Right ventricle myocardium inferior (tissue), 1 donor: ENCODE data around the gene PRR20G. TPM values are rescaled to one million over a fixed set of nuclear protein-coding genes. Genes with fewer than 3 reads are reported as not detected.
"Not testable (repeated sequence)": the region's sequence is repeated elsewhere in the genome, so short reads cannot be mapped to it uniquely, and the experiment has no call there.

Experiments used
- ATAC-seq: fragments of 200-7000 bp; cut with Tn5 transposase; one replicate; pipeline ENCODE4 v1.9.1; 2020; ENCODE audit warnings: mild to moderate bottlenecking, moderate library complexity
- DNase-seq: peaks from one replicate; pipeline ENCODE4 v3.0.0; 2021; ENCODE audit errors: missing footprints
- intact Hi-C: fragments of 100-400 bp; cut with DNase I; formaldehyde crosslinking; loops from one replicate; pipeline ENCODE4 v1.11.0; 2022
- total RNA-seq: library from RNA; stranded (reverse); fragmentation: NEBNext Ultra II Directional; extraction: Animal tissue kit (Norgen Biotek cat#: 25700); gene quantifications from one replicate; pipeline ENCODE4 v1.2.1, GENCODE V29; 2021
- donor health status: DM: no; HTN: yes; CAD: no; lungs with severe emphysema.

Gene PRR20G
- total RNA-seq, 1 donor from 2014 or later: not detected

DNA sequence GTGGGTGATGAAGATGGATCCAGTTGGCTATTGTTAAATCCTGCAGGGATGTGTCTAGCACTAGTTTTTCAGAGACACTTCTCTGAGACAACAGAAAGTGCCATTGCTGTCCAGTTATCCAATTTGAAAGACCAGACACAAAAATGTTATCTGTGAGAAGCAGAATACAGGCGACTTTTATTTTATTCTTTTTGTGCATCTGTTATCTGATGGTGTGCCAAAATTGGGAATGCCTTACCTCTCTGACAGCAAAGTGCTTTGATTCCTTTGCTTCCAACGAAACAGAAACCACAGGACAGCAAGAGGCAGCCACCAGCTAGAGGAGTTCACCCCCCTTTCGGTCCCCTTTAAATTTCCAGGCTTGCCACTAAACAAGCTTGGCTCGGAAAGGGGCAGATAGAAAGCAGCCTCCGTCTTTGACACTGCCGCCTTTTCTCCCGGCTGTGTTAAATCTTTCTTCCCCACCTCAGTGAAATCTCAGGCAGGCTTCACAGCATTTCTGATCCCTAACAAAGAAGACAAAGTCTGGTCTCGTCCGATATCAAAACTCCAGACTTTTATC is 17.7 kb upstream of the PRR20G start:
- DNase-seq: no peak
- ATAC-seq: no peak
- intact Hi-C loops: no loop called here

DNA sequence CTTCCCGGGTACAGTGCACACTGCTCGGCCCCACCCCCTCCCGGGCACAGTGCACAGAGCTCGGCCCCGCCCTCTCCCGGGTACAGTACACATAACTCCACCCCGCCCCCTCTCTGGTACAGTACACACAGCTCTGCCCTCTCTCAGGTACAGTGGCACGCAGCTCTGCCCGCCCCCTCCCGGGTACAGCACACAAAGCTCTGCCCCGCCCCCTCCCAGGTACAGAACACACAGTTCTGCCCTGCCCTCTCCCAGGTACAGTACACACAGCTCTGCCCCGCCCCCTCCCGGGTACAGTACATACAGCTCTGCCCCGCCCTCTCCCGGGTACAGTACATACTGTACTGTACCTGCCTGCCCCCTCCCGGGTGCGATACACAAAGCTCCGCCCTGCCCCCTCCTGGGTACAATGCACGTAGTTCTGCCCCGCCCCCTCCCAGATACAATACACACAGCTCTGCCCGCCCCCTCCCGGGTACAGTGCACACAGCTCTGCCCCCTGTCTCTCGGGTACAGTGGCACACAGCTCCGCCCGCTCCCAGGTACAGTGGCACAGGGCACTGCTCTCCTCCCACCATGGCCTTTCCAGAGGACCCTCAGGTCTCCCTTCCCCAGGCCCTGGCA is 16.4 kb upstream of the PRR20G start:
- ATAC-seq: no peak
- intact Hi-C loops: no loop called here

DNA sequence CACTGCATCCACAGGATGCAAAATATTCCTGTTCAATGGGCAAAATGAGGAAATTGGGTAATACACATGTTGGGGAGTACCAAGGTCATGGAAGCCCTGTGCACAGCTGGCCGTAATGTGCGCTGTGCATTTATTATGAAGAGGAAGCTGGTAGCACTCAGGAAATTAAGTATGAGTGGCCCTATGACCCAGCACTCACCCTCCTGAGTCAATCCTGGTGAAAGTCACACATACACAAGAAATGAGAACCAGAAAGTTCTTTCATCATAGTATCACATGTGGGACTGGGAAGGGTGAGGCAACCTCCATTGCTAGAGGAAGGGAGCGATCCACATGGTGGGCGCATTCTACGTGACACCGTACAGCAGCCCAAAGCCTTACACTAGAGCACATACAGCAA is 11.4 kb upstream of the PRR20G start:
- DNase-seq (no peak), ATAC-seq (peak; percentile 60)
- intact Hi-C loops: no loop called here

More for the DNA sequence above, 16.4 kb upstream of the PRR20G start:
- DNase-seq: no peak

DNA sequence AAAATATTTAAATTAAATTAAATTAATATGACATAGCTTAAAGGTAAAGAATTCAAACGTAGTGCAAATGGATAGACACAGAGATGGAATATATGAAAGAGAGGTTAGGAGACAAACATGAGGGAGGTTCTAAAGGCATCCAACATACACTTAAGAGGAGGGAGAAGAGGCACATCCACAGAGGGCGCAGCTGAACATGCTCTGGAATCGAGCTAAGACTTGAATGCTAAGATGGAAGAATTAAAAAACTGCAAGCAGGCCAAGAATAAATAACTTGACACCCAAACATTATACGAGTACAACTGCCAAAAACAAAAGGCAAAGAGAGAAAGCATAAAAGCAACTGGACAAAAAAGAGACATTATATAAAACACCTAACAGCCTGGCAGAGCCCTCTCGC is 9.1 kb upstream of the PRR20G start:
- intact Hi-C loops: no loop called here
- ATAC-seq: no peak
- no peak for DNase-seq

DNA sequence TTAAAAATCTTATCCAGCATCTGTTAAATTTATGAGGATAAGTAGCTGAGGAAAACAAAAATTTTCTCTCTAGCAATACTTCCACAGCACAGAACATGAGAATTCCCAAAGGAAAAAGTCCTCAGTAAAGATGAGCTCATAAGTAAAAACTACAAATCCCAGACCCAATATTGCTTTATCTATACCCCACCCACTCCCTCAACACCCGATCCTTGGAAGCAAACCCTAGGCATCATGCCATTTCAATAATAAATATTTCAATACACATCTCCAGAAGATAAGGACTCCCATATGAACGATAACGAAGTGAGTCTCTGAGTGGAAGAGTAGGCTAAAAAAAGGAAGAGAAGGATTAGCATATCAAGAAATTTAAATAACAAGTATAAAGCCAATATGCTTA is 8.3 kb upstream of the PRR20G start:
- no peak for DNase-seq
- no peak for ATAC-seq
- intact Hi-C loops: no loop called here

DNA sequence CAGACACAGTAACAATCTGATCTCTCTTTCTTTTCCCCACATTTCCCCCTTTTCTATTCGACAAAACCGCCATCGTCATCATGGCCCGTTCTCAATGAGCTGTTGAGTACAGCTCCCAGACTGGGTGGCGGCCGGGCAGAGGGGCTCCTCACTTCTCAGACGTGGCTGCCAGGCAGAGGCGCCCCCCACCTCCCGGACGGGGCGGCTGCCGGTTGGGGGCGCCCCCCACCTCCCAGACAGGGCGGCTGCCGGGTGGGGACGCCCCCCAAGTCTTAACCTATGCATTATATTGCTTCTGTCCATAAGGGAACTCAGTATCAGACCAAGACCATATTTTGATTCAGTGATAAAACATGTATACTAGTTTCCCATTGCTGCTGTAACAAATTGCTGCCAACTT is 5.8 kb upstream of the PRR20G start:
- DNase-seq, ATAC-seq, intact Hi-C loops: not testable (repeated sequence)

DNA sequence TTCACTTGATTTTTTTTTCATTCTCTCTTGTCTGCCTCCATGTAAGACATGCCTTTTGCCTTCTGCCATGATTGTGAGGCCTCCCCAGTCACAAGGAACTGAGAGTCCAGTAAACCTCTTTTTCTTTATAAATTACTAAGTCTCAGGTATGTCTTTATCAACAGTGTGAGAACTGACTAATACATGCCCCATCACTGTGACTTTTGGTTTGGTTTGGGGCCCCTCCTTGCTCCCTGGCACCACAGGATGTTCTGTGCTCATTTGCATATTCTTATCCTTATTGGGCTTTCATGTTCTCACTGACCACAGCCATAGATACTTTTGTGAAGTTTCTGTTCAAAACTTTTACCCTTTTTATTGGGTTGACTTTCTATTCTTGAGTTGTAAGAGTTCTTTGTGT is 3.8 kb upstream of the PRR20G start:
- ATAC-seq: no peak
- intact Hi-C loops: no loop called here

DNA sequence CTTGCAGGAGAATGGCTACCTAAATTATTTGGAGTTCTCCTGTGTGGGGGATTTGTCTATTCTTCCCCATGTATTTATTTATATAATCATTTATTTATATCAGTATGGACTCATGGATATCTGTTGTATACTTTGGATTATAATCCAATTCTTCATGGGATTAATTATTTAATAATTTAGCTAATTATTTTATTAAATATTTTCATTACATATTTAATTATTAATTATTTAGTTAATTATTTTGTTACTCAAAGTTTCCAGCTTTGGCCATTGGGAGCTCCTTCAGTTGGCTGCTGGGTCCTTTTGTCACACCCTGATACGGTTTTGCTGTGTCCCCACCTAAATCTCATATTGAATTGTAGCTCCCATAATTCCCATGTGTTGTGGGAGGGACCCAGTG is 3.3 kb upstream of the PRR20G start:
- ATAC-seq (no peak), DNase-seq (no peak)
- intact Hi-C loops: no loop called here

More for the DNA sequence above, 3.8 kb upstream of the PRR20G start:
- DNase-seq: no peak

DNA sequence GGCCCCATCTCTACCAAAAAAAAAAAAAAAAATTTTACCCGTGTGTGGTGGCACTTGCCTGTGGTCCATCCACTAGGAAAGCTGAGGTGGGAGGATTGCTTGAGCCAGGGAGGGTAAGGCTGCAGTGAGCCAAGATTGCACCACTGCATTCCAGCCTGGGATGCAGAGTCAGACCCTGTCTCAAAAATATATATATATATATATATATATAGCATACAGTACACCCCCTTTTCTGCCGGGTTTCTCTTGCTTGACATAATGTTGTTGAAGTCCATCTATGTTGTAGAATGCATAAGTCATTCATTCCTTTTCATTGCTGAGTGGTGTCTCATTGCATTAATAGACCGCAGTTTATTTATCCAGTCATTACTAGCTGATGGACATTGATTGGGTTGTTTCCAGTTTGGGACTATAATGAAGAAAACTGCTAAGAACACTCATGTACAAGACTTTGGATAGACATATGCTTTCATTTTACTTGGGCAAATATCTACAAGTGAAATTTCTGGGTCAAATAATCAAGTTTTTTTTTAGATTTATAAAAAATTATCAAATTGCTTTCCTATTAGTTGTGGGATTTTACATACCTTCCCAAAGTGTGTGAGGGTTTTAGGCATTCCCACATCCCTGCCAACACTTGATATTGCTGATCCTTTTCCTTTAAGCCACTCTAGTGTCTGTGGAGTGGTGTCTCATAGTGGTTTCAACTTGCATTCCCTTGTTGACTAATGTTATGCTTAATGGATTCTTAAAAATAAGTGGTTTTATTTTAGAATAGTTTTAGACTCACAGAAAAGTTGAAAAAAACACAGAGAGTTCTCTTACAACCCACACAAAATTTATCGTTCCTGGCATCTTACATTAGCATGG is 2.1 kb upstream of the PRR20G start:
- intact Hi-C loops: no loop called here
- no peak for DNase-seq
- ATAC-seq: no peak

DNA sequence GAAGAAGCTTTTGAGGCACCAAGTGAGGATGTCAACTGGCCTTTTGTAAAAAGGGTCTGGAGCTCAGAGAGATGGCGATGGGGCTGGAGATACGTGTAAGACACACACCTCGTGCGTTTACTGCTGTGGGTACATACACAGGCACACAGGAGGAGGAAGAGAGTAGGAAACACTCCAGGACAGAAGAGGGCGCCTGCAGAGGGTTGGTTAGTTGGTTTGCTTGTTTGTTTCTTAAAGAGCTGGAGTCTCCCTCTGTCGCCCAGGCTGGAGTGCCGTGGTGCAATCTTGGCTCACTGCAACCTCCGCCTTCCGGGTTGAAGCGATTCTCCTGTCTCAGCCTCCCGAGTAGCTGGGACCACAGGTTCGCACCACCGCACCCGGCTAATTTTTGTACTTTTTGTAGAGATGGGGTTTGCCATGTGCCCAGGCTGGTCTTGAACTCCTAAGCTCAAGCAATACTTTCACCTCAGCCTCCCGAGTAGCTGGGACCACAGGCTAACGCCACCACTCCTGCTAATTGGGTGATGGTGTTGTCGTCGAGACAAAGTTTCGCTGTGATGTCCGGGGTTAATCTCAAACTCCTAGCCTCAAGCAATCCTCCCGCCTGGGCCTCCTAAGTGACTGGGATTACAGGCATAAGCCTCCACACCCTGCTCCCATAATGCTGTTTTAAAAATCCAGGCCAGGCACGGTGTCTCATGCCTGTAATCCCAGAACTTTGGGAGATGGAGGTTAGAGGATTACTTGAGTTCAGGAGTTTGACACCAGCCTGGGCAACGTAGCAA is 1.3 kb upstream of the PRR20G start:
- no peak for ATAC-seq
- intact Hi-C loops: no loop called here

DNA sequence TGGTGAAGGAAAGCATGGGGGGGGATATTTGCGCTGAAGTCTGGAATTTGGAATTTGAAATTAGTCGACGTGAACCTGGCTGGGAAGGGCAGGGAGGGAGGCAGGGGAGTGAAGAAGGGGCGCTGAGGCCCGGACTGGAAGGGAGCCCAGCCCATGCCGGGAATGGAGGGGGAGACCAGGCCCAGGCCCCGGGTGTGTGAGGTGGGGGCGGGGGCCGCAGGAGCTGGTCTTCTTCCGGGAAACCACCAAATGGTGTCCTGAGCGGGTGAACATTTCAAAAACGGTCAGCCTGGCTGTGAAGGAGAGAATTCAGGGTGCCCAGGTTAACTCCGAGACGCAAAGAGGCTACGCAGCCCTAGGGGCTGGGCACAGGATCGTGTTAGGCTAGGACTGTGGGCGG is 497 bp upstream of the PRR20G start:
- ATAC-seq (no peak), DNase-seq (no peak)
- intact Hi-C loops: no loop called here

More for the DNA sequence above, 1.3 kb upstream of the PRR20G start:
- DNase-seq: no peak

DNA sequence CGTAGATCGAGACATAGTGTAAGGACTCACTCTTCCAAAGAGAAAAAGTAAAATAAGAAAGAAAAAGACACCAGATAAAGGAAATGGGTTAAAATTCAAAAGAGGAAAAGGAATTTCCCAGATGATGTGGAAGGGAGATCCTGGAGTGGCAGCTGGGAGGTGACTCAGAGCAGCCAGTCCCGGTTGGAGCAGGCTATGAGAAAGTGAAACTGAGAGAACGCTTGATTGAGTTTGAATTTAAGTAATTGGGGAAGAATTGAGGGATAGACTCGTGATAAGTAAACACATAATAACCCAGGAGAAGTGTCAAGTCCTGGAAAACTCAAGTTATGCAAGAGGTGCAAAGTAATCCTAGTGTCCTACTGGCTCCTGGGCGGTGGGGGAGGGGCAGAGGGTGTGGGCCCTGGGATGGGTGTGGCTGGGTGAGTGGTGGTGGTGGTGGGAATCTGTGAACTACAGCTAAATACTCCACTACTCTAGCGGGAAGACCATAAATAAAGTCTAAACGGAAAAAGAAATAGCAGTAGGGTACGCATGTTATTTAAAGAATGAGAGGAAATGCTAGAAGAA is 1.2 kb downstream of the PRR20G start:
- intact Hi-C loops: no loop called here
- ATAC-seq: no peak
- DNase-seq: no peak

DNA sequence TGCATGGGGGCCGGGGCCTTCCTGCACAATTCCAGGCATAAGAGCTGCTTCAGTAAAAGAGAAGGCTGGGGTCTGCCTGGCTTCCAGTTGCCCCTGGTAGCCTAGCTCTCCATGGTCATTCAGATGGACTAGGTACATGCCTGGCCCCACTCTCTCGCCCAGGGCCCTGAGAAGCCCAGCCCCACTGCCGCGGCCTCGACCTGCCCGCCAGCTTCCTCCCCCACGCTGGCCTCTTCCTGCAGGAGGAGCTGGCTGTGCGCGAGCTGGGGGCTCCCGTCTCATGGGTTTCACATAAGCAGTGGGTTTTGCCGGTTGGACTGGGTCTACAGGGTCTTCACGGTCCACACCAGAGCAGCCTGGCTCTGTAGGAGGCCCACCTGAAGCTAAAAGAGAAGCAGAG is 3.6 kb downstream of the PRR20G start:
- intact Hi-C loops: no loop called here
- no peak for DNase-seq
- no peak for ATAC-seq

DNA sequence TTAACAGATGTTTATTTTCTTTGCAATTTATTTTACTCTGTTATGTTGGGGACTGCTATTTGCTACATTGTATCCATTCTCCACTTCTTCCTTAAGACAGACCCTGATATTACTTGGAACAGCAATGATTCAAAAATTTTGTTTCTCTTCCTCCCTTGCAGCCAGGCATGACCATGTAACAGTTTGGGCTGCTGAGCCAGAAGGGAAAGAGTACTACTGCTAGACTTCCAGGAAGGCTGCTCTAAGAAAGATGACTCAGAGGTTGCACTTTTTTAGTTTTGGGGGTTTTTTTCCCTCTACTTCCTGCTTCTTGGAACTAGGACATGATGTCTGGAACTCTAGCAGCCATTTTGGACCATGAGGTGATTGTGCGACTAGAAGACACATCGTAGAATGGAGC is 10.3 kb downstream of the PRR20G start:
- intact Hi-C loops: no loop called here
- DNase-seq: no peak
- ATAC-seq: no peak

DNA sequence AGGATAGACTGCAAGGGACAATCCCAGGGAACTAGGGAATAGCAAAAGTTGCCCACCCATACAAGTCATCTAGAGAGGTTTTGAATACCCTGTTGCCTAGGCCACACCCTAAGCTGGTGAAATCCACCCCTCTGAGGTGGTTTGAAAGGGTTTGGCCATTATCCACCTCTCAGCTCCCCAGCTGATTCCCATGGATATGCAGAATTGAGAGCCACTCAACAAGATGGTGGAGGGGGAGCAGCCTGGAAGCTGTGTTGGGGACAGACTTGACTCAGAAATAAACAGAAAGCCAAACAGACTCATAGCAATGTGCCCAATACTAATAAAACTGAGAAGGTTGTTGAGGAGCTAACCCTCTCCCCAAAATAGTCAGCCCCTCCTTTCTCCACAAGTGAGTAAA is 10.9 kb downstream of the PRR20G start:
- DNase-seq (no peak), ATAC-seq (no peak)
- intact Hi-C loops: no loop called here

DNA sequence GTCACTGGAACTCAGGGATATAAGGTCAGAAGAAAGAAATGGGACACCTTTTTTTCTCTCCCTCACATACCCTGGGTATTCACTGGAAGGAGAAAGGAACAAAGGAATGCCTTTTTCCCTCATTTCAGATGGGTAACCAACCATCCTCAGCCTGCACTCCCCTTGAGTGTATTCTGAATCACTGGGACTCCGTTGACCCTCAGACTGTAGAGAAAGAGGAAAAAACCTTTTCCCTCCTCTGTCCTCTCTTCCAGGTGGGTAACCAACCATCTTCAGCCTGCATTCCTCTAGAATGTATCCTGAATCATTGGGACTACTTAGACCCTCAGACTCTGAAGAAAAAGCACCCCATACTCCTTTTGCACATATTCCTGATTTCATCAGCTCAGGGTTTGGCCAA is 11.4 kb downstream of the PRR20G start:
- intact Hi-C loops: no loop called here
- ATAC-seq (no peak), DNase-seq (no peak)

DNA sequence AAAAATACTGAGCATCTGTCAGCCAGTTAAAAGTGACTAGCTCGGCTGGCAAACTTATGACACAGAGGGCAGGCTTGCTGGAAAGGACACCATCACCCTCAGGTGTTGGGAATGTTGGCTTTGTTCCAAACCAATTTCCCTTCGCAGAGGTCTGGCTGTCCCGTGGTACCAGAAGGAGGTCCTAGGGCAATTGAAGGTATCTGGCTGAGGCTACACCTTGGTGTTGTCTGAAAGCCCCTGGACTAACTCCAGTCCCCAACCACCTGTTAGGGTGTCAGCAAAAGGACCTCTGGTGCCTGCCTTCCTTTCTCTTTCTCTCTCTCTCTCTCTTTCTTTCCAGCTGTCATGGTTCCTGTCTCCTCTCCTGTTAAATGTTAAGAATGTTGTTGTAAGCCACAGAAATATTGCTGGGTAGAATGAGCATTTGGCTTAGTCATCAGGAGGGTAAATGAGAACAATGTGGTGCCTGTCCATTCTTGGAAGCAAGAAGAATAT is 12.5 kb downstream of the PRR20G start:
- ATAC-seq: no peak
- no peak for DNase-seq
- intact Hi-C loops: no loop called here

DNA sequence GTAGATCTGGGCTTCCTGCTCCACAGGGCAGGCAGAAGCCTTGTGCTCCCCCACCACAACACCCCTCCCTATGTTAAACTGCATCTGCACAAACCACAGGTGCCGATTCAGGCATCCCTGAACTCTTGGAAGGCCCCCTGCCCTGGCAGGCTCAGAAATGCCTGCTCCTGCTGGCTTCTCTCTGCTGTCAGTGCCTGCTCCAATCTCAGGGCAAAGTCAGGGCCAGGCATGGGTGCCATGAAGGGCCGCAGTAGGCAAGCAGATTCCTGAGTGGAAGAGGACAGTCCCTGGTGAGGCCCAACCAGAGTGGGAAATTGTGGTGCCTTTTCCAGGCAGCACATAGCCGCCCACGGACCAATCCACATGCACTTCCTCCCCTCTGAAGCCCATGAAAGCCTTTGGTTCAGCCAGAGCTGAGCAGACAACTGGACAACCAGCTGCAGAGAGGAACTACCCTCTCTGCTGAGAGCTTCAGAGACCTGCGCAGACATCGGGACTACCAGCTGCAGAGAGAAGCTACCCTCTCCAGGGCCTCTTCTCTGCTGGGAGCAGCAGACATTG is 13.6 kb downstream of the PRR20G start:
- intact Hi-C loops: no loop called here
- no peak for DNase-seq
- no peak for ATAC-seq

DNA sequence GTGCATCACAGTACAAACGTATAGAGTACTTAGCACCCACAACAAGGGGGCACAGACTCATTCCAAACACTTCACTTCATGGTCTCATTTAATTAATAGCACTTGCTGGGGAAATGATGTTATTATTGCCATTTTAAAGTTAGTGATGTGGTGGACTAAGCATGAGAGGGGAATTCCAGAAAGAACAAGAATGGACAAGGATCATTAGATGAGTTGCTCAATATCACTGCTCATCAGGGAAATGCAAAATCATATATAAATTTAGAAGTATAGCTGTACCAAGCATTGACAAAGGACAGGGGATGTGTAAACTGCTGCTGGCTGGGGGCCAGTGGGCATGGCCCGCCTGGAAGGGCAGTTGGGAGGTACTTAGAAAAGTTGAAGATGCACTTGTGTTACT is 14.6 kb downstream of the PRR20G start:
- DNase-seq (no peak), ATAC-seq (no peak)
- intact Hi-C loops: no loop called here
